CD4-positive, alpha-beta T cell treated with Interferon alpha-2 for 1 hour (primary cell): ENCODE results near the gene DCAF4L1.

Experiments
- DNase-seq, 2 donors: peaks; one replicate each; pipeline ENCODE4 v3.0.0-alpha.2; 2020 to 2022

DCAF4L1 gene

DNA sequence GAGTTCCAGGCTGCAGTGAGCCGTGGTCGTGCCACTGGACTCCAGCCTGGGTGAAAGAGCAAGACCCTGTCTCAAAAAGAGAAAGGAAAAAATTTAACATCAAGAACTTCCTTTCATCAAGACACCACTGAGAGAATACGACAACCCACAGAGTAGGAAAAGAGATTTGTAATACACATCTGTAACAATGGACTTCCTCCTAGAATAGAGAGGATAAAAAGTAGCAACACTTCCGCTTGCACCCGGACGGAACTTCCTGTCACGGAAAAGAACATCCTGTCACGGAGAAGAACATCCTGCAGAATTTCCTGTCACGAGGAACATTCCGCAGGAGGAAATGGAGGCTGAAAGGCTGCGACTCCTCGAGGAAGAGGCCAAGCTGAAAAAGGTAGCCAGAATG is at the start of gene DCAF4L1:
Gene DCAF4L1 (plus strand): TSS at position 301 of the 400 bp plus-strand sequence. CDS start 37 bp downstream, at position 338.
- DNase-seq, result no peak

DNA sequence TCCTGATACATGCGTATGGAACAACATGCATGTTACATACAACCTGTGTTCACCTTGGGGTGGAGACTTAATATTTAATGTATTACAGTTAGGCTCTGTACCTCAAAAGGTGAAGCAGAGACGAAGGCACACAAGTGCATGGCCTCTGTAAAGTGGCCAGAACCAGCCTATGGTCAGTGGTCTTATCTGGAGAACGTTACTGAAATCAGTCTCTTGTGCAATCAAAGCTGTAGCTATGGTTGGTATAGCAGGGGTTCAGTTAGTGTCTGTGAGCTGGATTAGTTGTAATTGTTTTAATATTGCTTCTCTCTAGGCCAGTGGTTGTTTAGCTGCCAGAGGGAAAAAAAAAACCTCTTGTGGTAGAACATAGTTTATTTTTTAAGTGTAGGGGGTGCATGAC is 48.6 kb upstream of the DCAF4L1 start:
- no peak for DNase-seq

- DNase-seq, result peak; percentile 19 to 61
Measured at GRCh38 chr4:41933997-41934503, 47.5 kb upstream of the DCAF4L1 start.

DNA sequence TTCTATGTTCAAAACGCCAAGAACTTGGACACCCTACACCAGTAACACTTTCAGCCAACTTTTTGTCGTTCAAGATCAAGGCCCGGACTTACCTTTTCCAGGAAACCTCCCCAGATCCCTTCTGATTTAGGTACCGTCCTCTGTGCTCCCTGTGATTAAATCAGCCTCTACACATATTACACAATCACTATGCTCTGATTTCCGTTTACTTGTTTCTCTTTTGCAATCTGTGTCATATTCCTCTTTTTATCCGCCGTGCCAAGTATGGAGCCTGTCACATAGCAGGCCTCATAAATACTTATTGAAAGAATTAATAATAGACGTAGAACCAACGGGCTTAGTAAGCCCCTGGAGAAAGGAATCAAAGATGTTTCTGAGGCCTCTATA is 47.0 kb upstream of the DCAF4L1 start:
- DNase-seq, result peak in 1 of 2 donors; percentile 3

- peak; percentile 78 to 84 for DNase-seq
Measured at GRCh38 chr4:41934901-41935651, 46.5 kb upstream of the DCAF4L1 start, which contains the start of gene TMEM33. Gene TMEM33 (plus strand): TSS chr4:41935429. CDS start chr4:41935485, 56 bp downstream.

DNA sequence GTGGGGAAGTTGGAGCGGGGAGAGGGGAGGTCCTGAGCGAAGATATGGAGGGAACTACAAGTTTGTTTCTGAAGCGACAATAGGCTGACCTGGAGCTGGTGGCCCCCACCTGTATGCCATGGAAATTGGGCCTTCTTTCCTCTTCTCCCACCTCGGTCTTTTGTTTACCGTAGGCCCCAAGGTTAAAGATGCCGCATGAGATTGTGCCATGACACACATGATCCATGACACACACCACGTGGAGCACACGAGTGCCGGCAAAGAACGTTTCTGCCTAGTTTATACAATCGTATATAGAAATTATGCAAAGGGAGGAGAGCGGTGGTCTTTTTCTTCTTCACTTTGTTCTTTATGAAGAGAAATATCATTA is 45.9 kb upstream of the DCAF4L1 start:
- no peak for DNase-seq

GRCh38 chr4:41939016-41939626 is 42.4 kb upstream of the DCAF4L1 start:
- DNase-seq, result no peak

DNA sequence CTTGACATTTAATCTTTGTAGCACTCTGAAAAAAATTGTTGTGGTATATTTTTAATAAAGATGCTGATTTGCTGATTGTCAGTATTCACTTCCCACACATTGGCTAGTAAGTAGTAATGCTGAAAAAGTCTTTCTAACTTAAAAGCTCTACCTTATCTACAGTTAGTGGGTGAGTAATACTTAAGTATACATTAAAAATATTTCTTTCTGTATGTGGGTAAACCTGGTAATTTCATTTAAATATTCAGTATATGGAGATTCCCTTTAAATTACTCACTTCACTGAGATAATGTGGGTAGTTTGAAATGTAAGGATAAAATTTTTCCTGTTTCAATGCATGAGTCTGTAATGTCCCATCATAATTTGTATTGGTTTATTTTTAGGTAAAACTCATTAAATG is 40.7 kb upstream of the DCAF4L1 start:
- no peak for DNase-seq

DNA sequence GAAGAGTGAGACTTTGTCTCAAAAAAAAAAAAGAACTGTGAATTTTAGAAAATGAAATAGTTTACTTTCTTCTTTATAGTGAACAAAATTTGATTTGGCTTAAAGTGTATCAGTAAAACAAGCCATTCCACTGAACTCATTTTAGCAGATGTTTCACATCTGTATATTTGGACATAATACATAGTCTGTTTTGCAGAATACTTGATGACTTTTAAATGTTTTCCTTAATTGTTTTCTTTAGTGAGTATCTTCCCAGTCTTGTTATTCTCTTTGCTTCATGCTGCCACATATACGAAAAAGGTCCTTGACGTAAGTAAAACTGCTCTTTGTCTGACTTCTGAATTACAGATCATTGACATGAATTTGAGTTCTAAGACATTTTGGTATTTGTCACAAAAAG is 38.0 kb upstream of the DCAF4L1 start:
- DNase-seq, result no peak

DNA sequence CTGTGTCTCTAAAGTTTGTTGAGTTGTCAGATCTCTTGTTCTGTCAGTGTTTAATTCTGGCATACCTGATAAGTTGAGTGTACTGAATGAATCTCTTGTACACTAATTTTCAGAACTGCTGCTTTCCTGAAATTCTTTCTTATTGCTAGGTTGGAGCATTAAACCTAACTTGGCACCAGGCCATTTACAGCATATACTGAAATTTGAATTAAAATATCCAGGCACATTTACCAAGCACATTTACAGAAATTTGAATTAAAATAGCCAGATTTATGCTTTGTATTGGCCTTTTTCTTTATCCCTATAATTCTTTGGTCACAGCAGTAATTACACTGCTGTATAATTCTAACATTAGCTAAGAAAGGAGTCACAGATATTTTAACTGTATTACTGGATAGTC is 37.5 kb upstream of the DCAF4L1 start:
- DNase-seq, result no peak

DNA sequence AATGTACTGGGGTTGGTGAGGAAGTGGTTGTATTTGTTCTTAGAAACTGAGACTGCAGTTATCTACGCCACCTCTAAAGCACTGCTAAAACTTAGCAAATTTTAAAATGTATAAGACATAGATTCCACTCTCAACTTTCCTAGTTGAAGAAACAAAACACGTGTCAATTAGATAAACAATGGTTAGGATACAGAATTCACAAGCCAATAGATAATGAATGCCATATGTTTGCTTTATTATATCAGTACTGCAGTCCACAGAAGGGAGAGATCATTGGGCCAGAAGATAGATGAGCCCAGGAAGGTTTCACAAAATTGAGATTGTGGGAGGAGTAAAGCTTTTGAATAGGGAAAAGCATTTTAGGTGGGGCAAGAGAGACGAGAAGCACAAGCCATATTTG is 32.0 kb upstream of the DCAF4L1 start:
- DNase-seq, result no peak

DNA sequence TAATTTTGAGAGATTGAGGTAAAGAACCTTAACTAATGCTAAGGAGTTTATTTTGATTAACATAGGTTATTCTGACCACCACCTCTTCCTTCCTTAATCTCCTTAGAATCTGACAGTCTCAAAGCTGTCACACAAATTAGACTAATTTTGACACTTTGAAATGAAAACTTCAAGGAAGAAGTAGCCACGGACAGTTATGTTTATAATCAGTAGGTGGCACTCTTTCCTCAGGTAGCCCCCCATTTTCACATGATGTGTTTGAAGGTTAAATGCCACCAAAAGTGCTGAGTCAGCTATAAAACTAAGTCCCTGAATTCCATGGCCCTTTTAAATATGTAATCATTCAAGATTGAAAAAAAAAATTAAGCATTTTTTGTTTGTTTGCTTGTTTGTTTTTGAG is 23.9 kb upstream of the DCAF4L1 start:
- peak in 1 of 2 donors; percentile 38 for DNase-seq

GRCh38 chr4:41963105-41963504 is 18.5 kb upstream of the DCAF4L1 start:
- peak in 1 of 2 donors; percentile 46 for DNase-seq

- no peak for DNase-seq
Measured at GRCh38 chr4:41964401-41964800, 17.2 kb upstream of the DCAF4L1 start.

GRCh38 chr4:41967392-41967791 is 14.2 kb upstream of the DCAF4L1 start:
- no peak for DNase-seq

GRCh38 chr4:41969671-41970070 is 11.9 kb upstream of the DCAF4L1 start:
- DNase-seq, result no peak

DNA sequence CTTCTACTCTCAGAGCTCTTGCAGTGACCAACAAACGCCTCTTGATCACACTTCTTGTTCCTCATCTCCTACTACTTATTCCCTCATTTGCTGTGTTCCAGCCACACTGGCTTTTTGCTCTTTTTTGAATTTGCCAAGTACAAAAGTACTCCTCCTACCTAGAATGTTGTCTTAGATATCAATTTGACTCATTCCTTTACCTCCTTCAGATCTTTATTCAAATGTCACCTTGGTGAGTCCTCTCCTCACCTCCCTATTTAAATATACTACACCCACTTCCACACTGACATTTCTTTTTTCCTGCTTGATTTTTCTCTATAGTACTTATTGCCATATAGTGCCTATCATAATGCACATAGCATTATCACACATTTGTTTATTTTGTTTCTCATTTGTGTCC is 6.2 kb upstream of the DCAF4L1 start:
- no peak for DNase-seq

- no peak for DNase-seq
Measured at GRCh38 chr4:41976775-41977516, 4.6 kb upstream of the DCAF4L1 start.

DNA sequence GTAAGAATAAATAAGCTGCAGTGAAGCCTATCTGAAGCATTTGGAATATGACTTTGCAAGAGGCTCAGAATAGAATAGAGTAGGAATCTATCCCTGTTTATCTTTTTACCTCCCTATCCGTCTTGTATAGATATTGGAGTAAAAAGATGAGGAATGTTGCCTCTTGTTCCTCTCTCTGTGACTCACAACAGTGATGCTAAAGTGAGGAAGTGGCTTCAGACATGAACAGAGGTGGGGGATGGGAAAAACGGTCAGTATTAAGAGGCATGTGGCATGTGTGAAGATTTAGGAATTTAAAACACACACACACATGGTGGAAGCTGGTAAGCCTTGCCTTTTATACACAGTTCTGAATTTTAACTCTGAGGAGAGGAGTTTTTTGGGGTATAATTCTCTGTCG is 3.8 kb upstream of the DCAF4L1 start:
- DNase-seq, result no peak

DNA sequence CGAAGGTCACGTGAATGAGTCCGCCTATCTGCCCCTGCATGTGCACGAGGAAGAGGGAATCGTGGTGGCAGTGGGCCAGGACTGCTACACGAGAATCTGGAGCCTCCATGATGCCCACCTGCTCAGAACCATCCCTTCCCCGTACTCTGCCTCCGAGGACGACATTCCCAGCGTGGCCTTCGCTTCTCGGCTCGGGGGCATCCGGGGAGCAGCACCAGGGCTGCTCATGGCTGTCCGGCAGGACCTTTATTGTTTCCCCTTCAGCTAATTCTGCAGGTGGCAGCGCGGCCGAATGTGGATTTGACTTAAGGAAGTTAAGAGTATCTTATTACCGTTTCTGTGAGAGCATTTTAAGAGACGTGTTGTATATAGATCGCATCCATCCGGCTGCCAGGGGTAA is 1.2 kb downstream of the DCAF4L1 start:
- no peak for DNase-seq

DNA sequence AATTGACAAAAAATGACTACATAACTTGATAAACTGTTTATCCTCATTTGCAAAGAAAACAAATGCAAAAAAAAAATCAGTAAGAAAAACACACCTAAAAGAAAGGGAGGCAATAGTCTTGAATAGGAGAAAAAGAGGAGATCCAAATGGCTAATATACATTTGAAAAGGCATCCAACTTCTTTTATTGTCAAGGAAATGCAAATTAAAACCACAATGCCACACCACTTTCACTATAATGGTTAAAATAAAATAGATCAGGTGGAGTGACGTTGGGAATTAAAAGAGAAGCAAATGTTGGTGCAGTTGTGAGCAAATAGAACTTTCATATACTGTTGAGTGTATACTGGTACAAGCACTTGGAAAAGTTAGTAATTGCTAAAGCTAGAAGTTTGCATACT is 3.6 kb downstream of the DCAF4L1 start:
- DNase-seq, result no peak

DNA sequence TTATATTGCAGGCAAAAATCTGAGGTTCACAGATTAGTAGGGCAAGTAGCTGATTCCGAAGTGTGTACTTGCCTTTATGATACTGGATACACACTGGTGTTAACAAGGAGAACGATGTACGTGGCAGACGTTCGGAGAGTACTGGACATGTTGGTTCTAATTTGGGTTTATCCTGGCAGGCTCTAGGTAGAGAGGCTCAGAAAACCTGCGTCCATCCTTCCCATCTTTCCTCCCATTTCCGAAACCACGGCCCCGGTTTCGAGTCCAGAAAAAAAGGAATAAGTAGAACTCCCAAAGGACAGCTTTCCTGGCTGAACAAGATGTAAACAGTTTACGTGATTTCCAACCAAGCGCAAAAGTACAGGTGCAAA is 8.4 kb downstream of the DCAF4L1 start:
- DNase-seq, result no peak

DNA sequence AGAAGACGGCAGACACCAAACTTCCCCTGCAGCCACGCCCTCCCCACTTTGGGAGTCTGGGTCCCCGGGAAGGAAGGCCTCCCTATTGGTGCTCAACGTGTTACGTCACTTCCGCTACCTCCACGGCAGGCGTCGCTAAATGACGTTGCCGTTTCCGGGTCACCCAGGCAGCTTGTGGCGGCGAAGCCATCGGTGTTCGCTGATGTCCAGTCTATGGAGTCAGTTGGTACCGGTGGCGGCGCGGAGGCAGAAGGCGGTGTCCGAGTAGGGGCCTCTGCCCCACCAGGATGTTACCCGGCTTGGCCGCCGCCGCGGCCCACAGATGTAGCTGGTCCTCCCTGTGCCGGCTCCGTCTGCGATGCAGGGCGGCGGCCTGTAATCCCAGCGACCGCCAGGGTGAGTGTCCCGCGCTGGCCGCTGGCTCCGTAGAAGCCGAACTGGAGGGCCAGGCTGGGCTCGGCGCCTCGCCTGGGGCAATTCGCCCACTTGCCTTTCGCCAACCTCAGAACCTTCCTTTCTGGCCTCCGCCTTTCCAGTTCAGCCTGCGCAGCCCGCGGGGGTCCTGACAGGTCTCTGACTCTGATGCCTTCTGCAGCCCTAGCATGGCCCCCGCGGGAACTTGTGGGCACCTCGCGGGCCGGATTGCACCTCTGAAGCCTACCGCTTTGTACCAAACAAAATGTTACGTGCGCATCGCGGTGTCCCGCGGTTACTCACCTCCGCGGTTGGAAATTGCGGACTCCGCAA is 9.0 kb downstream of the DCAF4L1 start, which contains the start of gene SLC30A9:
Gene SLC30A9 (plus strand): TSS at position 166 of the 747 bp plus-strand sequence. CDS start 122 bp downstream, at position 288.
- DNase-seq, result peak; percentile 95
